ENCODE data around the gene MCF2L2. TPM values are rescaled to one million over a fixed set of nuclear protein-coding genes. Genes with fewer than 3 reads are reported as not detected.

Gene MCF2L2
- polyA plus RNA-seq, 1 experiment, result 0.11 TPM

DNA sequence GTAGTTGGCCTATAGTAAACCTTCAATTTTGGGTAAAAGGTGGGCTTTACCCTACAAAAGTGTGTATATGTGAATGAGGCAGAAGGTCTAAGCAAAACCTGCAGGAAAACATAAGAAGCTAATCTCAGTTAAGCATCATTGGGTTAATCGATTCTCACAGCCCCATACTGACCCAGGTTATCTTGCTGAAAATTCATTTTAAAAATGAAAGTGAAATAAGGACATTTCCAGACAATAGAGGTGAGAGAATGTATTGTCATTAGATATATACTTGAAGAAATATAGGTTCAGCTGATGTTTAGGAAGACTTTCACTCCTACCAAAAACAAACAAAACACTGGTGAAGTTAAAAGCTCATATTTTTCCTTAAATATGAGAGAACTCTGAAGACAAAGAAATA lies 85.6 kb downstream of the MCF2L2 start:
- ChIA-PET CTCF (no interaction called here), POLR2A (no interaction called here)
- TF ChIP-seq, protein P1, sequence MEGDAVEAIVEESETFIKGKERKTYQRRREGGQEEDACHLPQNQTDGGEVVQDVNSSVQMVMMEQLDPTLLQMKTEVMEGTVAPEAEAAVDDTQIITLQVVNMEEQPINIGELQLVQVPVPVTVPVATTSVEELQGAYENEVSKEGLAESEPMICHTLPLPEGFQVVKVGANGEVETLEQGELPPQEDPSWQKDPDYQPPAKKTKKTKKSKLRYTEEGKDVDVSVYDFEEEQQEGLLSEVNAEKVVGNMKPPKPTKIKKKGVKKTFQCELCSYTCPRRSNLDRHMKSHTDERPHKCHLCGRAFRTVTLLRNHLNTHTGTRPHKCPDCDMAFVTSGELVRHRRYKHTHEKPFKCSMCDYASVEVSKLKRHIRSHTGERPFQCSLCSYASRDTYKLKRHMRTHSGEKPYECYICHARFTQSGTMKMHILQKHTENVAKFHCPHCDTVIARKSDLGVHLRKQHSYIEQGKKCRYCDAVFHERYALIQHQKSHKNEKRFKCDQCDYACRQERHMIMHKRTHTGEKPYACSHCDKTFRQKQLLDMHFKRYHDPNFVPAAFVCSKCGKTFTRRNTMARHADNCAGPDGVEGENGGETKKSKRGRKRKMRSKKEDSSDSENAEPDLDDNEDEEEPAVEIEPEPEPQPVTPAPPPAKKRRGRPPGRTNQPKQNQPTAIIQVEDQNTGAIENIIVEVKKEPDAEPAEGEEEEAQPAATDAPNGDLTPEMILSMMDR (IDR thresholded peaks at IDR 0.05; ENCODE audit: insufficient read depth, low read depth, low read length), result no peak

DNA sequence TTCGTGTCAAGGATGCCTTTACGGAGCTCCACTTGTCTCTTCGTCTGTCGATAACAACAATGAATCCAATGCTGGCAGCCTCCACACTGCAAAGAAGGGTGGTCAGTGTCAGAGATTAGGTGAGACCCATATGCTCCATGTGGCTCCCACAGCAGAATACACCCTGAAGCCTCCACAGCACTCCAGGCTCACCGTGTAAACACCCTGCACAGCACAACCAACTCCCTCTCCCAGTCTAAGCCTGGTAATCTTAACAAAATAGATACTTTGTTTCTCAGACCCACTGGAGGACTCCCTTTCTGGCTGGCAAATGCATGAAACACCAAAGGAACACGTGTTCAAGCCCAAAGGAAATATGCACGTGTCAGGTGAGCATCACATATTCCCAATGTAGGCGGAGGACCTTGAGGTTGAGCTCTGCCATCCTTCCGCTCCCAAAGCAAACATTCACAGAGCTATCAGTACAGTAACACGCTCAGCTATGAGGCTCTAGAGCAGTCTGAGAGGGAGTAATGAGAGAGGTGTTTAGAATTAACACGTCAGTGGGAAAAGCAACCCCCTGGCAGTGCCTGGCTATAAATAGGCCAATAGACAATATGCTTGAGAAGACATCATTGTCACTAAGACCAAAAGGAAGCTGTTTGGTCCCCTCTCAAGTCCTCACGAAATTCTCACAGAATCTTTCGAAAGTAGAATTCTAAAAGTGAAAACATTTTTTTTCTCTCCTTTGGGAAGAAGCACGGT lies 86.7 kb downstream of the MCF2L2 start:
- Histone ChIP-seq H3K4me3 (ENCODE audit: low read depth, low read length) (no peak overlapping the region), H3K36me3 (ENCODE audit: control insufficient read depth, insufficient read depth, low read length) (no peaks in the 10 kb centered on the region), H3K27me3 (ENCODE audit: control insufficient read depth, insufficient read depth, low read length) (no peaks in the 10 kb centered on the region)
- DNase-seq (ENCODE audit: low read depth), result no peak
- CTCF ChIA-PET, result interaction anchor here (0.7 kb wide), 1 partner anchor 14 kb away, joined by 3 read pairs; no protein-coding TSS in a partner anchor
- TF ChIP-seq, protein P1 (IDR thresholded peaks at IDR 0.05; ENCODE audit: insufficient read depth, low read depth, low read length), result no peak
- POLR2A ChIA-PET, result no interaction called here

More for the DNA sequence above, 85.6 kb downstream of the MCF2L2 start:
- Histone ChIP-seq H3K27me3 (ENCODE audit: control insufficient read depth, insufficient read depth, low read length) (no peaks in the 10 kb centered on the region), H3K36me3 (ENCODE audit: control insufficient read depth, insufficient read depth, low read length) (no peaks in the 10 kb centered on the region), H3K4me3 (ENCODE audit: low read depth, low read length) (no peak overlapping the region)
- DNase-seq (ENCODE audit: low read depth), result no peak

DNA sequence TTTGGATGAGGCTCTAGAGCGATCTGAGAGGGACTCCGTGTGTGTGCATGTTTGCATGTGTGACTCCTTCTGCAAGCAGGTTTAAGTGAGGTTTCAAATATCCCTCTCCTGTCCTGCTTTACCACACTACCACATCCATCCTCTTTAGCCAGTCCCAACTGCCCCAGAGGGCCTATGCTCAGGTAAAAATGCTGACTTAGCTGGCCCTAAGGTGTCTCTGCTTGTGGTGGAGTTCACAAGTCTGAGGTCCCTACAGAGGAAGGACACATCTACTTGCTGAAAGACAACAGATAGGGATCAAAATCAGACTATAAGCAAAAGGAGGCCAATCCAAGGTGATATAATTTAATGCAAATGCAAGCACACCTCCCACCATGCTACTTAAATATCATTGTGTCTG lies 88.2 kb downstream of the MCF2L2 start:
- CTCF ChIA-PET, result interaction anchor here (0.6 kb wide), 1 partner anchor 655 kb away, joined by 3 read pairs; no protein-coding TSS in a partner anchor
- Histone ChIP-seq H3K4me3 (ENCODE audit: low read depth, low read length) (no peak overlapping the region), H3K27me3 (ENCODE audit: control insufficient read depth, insufficient read depth, low read length) (no peaks in the 10 kb centered on the region), H3K36me3 (ENCODE audit: control insufficient read depth, insufficient read depth, low read length) (no peaks in the 10 kb centered on the region)
- DNase-seq (ENCODE audit: low read depth), result no peak
- TF ChIP-seq, protein P1 (IDR thresholded peaks at IDR 0.05; ENCODE audit: insufficient read depth, low read depth, low read length), result no peak
- POLR2A ChIA-PET, result no interaction called here

DNA sequence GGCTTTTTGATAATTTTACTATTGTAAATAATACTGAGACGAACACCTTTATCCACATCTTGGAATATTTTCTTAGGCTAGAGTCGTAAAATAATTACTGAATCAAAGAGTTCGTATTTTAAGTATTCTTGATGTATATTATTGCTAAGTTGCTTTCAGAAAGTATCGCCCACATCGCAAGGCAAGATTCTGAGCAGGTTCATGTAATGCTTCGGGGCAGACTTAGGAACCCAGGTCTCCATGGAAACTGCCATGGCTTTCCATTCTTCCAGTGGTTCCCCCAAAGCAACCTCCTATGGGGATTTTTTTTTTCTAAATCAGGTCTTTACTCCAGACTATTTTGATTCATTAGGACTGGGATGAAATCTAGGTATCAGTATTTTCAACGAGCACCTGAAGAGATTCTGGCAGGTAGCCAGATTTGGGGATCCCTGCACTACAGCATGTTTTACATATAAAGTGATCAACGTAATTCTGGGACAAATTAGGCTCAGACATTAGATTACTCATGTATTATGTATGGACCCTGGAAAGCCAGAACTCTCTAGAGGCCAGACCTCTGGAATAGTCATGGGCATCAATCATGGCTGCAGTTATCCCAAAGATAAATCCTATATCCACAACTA lies 88.8 kb downstream of the MCF2L2 start:
- H3K36me3 ChIP-seq (ENCODE audit: control insufficient read depth, insufficient read depth, low read length), result no peaks in the 10 kb centered on the region
- H3K4me3 ChIP-seq (ENCODE audit: low read depth, low read length), result no peak overlapping the region
- ChIA-PET CTCF (no interaction called here), POLR2A (no interaction called here)
- TF ChIP-seq, protein P1 (IDR thresholded peaks at IDR 0.05; ENCODE audit: insufficient read depth, low read depth, low read length), result no peak
- DNase-seq (ENCODE audit: low read depth), result no peak
- H3K27me3 ChIP-seq (ENCODE audit: control insufficient read depth, insufficient read depth, low read length), result no peaks in the 10 kb centered on the region

DNA sequence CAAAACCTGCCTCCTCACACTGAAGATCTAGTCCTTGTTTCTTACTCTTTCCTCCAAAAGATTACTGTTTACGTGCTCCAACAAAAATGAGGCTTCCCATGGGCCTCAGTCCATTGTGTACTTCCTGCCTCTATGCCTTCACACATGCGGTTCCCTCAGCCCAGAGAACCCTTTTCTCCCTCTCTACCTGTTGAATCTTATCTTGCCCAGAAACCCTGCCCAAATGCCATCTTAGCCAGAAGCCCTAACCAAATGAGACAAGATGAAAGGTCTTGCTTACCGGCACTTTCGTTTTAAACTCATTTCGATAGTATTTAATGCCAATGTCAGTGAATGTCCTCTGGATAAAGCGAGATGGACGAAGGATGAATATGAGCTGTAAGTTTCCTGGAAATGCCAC lies 89.9 kb downstream of the MCF2L2 start:
- DNase-seq (ENCODE audit: low read depth), result no peak
- H3K36me3 ChIP-seq (ENCODE audit: control insufficient read depth, insufficient read depth, low read length), result no peaks in the 10 kb centered on the region
- no peaks in the 10 kb centered on the region for H3K27me3 ChIP-seq (ENCODE audit: control insufficient read depth, insufficient read depth, low read length)
- TF ChIP-seq, protein P1 (IDR thresholded peaks at IDR 0.05; ENCODE audit: insufficient read depth, low read depth, low read length), result no peak
- ChIA-PET CTCF (no interaction called here), POLR2A (no interaction called here)
- H3K4me3 ChIP-seq (ENCODE audit: low read depth, low read length), result no peak overlapping the region

Data from BJ (cell line).